ENCODE results near the gene BICDL2.

Gene BICDL2

GRCh38 chr16:3065742-3066439, 29.1 kb upstream of the BICDL2 start:
- Histone ChIP-seq H3K9me3 (ENCODE audit: control insufficient read depth, low read length) (no peaks in the 10 kb centered on the region), H3K4me3 (ENCODE audit: insufficient read depth, low read depth, low read length, poor library complexity, severe bottlenecking) (peak overlapping the region; percentile 87), H3K36me3 (ENCODE audit: control insufficient read depth, insufficient read depth, low read length) (peaks cover 18% of the 10 kb centered on the region), H3K27ac (ENCODE audit: insufficient read depth, low read length, poor library complexity, severe bottlenecking) (peak overlapping the region; percentile 97), H3K4me1 (ENCODE audit: control insufficient read depth, insufficient read depth, low read length, poor library complexity, severe bottlenecking) (peaks cover 38% of the 10 kb centered on the region), H3K27me3 (replicated peaks; ENCODE audit: control insufficient read depth, insufficient read depth, low read length, poor library complexity, severe bottlenecking) (no peaks in the 10 kb centered on the region)
- DNase-seq, result no peak

- H3K36me3 ChIP-seq (ENCODE audit: control insufficient read depth, insufficient read depth, low read length), result peaks cover 18% of the 10 kb centered on the region
- no peaks in the 10 kb centered on the region for H3K9me3 ChIP-seq (ENCODE audit: control insufficient read depth, low read length)
- H3K27me3 ChIP-seq (replicated peaks; ENCODE audit: control insufficient read depth, insufficient read depth, low read length, poor library complexity, severe bottlenecking), result no peaks in the 10 kb centered on the region
- peak; percentile 55 to 73 (median 56) for DNase-seq
- peaks cover 32% of the 10 kb centered on the region for H3K4me1 ChIP-seq (ENCODE audit: control insufficient read depth, insufficient read depth, low read length, poor library complexity, severe bottlenecking)
- peak within 1 kb of the TSS; percentile 87 for H3K4me3 ChIP-seq (ENCODE audit: insufficient read depth, low read depth, low read length, poor library complexity, severe bottlenecking)
- H3K27ac ChIP-seq (ENCODE audit: insufficient read depth, low read length, poor library complexity, severe bottlenecking), result peak within 1 kb of the TSS; percentile 97
Observed at GRCh38 chr16:3065069-3065741, 28.5 kb upstream of the BICDL2 start, which contains the start of gene IL32. Gene IL32, plus strand, starts transcription at chr16:3065640. Its CDS starts 172 bp downstream, at chr16:3065812.

DNA sequence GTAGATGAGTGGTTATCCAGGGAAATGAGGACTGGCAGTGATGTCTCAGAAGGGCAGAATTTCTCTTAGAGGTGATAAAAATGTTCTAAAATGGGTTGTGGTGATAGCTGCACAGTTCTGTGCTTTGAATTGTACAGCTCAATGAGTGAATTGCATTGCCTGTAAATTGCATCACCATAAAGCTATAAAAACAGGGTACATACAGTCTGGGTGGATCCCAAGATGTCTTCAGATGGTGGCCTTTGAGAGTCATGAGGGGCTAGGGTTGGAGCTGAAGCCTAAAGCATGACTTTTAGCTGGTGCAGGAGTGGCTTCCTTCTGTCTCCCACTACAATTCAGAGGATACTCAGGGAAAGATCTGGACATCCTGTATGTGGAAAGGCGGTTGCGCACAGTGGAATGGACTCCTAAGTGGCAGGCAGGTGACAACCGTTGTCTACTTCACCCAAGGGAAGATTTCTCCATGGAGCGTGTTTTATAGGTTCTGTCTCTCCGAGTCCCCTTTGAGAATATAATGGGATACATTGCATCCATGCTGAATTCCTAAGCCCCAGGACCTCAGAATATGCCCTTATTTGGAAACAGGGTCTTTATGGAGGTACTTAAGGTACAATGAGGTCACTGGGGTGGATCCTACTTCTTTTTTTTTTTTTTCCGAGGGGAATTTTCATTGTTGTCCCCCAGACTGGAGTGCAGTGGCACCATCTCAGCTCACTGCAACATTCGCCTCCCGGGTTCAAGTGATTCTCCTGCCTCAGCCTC, 27.1 kb upstream of the BICDL2 start:
- peaks cover 10% of the 10 kb centered on the region for H3K36me3 ChIP-seq (ENCODE audit: control insufficient read depth, insufficient read depth, low read length)
- H3K27me3 ChIP-seq (replicated peaks; ENCODE audit: control insufficient read depth, insufficient read depth, low read length, poor library complexity, severe bottlenecking), result no peaks in the 10 kb centered on the region
- H3K9me3 ChIP-seq (ENCODE audit: control insufficient read depth, low read length), result no peaks in the 10 kb centered on the region
- H3K27ac ChIP-seq (ENCODE audit: insufficient read depth, low read length, poor library complexity, severe bottlenecking), result peak overlapping the region; percentile 97
- no peak for DNase-seq
- H3K4me1 ChIP-seq (ENCODE audit: control insufficient read depth, insufficient read depth, low read length, poor library complexity, severe bottlenecking), result peaks cover 28% of the 10 kb centered on the region
- no peak overlapping the region for H3K4me3 ChIP-seq (ENCODE audit: insufficient read depth, low read depth, low read length, poor library complexity, severe bottlenecking)

DNA sequence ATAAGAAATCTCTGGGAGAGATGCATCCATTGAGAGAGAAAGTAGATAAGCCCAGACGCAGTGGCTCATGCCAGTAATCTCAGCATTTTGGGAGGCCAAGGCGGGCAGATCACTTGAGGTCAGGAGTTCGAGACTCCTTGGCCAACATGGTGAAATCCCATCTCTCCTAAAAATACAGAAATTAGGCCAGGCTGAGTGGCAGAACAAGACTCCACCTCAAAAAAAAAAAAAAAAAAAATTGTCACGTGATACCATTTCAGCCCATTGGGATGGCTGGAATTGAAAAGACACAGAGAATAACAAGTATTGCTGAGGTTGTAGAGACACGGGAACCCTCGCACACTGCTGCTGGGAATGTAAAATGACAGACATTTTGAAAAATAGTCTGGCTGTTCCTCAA, 25.8 kb upstream of the BICDL2 start:
- no peaks in the 10 kb centered on the region for H3K27me3 ChIP-seq (replicated peaks; ENCODE audit: control insufficient read depth, insufficient read depth, low read length, poor library complexity, severe bottlenecking)
- peaks cover 26% of the 10 kb centered on the region for H3K4me1 ChIP-seq (ENCODE audit: control insufficient read depth, insufficient read depth, low read length, poor library complexity, severe bottlenecking)
- no peaks in the 10 kb centered on the region for H3K36me3 ChIP-seq (ENCODE audit: control insufficient read depth, insufficient read depth, low read length)
- no peaks in the 10 kb centered on the region for H3K9me3 ChIP-seq (ENCODE audit: control insufficient read depth, low read length)
- no peak overlapping the region for H3K27ac ChIP-seq (ENCODE audit: insufficient read depth, low read length, poor library complexity, severe bottlenecking)
- H3K4me3 ChIP-seq (ENCODE audit: insufficient read depth, low read depth, low read length, poor library complexity, severe bottlenecking), result no peak overlapping the region
- no peak for DNase-seq

DNA sequence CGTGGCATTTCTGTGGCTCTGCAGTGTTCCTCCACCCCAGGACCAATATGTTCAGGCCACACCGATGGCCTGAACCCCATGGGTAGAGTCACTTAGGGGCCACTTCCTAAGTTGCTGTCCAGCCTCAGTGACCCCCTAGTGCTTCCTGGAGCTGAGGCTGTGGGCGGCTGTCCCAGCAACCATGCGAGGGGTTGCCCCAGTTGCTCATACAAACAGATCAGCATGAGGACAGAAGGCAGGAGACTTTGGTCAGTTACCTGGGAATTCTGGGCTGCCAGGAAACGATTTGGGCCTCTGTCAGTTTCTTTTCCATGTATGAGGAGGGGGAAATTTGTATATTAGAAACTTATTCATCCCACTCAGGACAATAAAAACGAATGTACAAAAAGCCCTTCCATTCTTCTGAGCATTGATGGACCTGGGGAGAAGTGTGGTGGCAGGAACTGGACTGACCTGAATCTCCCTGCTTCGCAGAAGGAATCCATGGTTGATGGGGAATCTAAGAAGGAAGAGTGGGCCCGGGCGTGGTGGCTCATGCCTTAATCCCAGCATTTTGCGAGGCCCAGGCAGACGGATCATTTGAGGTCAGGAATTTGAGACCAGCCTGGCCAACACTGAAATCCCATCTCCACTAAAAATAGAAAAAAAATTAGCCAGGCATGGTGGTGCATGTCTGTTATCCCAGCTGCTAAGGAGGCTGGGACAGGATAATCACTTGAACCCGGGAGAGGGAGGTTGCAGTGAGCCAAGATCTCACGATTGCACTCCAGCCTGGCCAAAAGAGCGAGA, 23.8 kb upstream of the BICDL2 start:
- Histone ChIP-seq H3K27me3 (replicated peaks; ENCODE audit: control insufficient read depth, insufficient read depth, low read length, poor library complexity, severe bottlenecking) (no peaks in the 10 kb centered on the region), H3K9me3 (ENCODE audit: control insufficient read depth, low read length) (no peaks in the 10 kb centered on the region), H3K4me3 (ENCODE audit: insufficient read depth, low read depth, low read length, poor library complexity, severe bottlenecking) (no peak overlapping the region), H3K4me1 (ENCODE audit: control insufficient read depth, insufficient read depth, low read length, poor library complexity, severe bottlenecking) (peaks cover 37% of the 10 kb centered on the region), H3K36me3 (ENCODE audit: control insufficient read depth, insufficient read depth, low read length) (no peaks in the 10 kb centered on the region), H3K27ac (ENCODE audit: insufficient read depth, low read length, poor library complexity, severe bottlenecking) (no peak overlapping the region)
- DNase-seq, result no peak

GRCh38 chr16:3059723-3060242, 23.0 kb upstream of the BICDL2 start:
- H3K9me3 ChIP-seq (ENCODE audit: control insufficient read depth, low read length), result no peaks in the 10 kb centered on the region
- H3K27ac ChIP-seq (ENCODE audit: insufficient read depth, low read length, poor library complexity, severe bottlenecking), result peak overlapping the region; percentile 88
- H3K4me3 ChIP-seq (ENCODE audit: insufficient read depth, low read depth, low read length, poor library complexity, severe bottlenecking), result peak overlapping the region; percentile 94
- DNase-seq, result no peak
- no peaks in the 10 kb centered on the region for H3K27me3 ChIP-seq (replicated peaks; ENCODE audit: control insufficient read depth, insufficient read depth, low read length, poor library complexity, severe bottlenecking)
- H3K36me3 ChIP-seq (ENCODE audit: control insufficient read depth, insufficient read depth, low read length), result no peaks in the 10 kb centered on the region
- H3K4me1 ChIP-seq (ENCODE audit: control insufficient read depth, insufficient read depth, low read length, poor library complexity, severe bottlenecking), result peaks cover 43% of the 10 kb centered on the region

DNA sequence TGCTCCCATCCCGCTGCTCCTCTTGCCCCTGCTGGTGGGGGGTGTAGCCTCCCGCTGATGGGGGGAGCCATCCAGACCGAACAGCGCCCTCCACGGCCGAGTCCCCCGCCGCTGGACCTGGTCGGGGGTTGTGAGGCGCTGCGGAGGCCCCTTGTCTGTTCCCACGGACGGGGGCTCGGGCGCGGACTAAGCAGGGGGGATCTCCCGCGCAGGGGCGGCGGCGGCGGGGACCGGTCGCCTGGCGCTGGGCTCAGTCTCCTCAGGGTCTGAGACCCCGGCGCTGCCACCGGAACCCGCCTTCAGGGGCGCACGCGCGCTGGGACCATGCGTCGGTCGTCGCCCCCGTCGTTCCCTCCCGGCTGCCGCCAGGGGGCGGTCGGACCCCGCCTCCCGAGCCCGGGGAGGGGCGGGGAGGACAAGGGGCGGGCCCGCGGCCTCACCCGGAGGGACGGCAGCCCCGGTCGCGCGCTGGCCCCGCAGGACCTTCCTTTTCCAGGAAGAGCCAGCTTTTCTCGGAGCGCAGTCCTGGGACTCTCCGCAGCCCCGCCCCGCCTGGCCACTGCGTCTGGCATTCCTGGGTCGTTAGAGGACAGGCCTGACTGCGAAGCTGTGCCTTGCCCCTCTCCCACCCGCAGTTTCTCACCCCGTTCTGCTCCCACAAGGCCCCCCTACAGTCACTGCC, 22.4 kb upstream of the BICDL2 start:
- Histone ChIP-seq H3K9me3 (ENCODE audit: control insufficient read depth, low read length) (no peaks in the 10 kb centered on the region), H3K4me3 (ENCODE audit: insufficient read depth, low read depth, low read length, poor library complexity, severe bottlenecking) (peak overlapping the region; percentile 94), H3K27me3 (replicated peaks; ENCODE audit: control insufficient read depth, insufficient read depth, low read length, poor library complexity, severe bottlenecking) (no peaks in the 10 kb centered on the region), H3K36me3 (ENCODE audit: control insufficient read depth, insufficient read depth, low read length) (no peaks in the 10 kb centered on the region), H3K4me1 (ENCODE audit: control insufficient read depth, insufficient read depth, low read length, poor library complexity, severe bottlenecking) (peaks cover 41% of the 10 kb centered on the region), H3K27ac (ENCODE audit: insufficient read depth, low read length, poor library complexity, severe bottlenecking) (peak overlapping the region; percentile 88)
- peak; percentile 75 to 82 (median 76) for DNase-seq

- Histone ChIP-seq H3K27ac (ENCODE audit: insufficient read depth, low read length, poor library complexity, severe bottlenecking) (peak overlapping the region; percentile 88), H3K9me3 (ENCODE audit: control insufficient read depth, low read length) (no peaks in the 10 kb centered on the region), H3K4me3 (ENCODE audit: insufficient read depth, low read depth, low read length, poor library complexity, severe bottlenecking) (peak overlapping the region; percentile 94), H3K36me3 (ENCODE audit: control insufficient read depth, insufficient read depth, low read length) (no peaks in the 10 kb centered on the region), H3K4me1 (ENCODE audit: control insufficient read depth, insufficient read depth, low read length, poor library complexity, severe bottlenecking) (peaks cover 41% of the 10 kb centered on the region), H3K27me3 (replicated peaks; ENCODE audit: control insufficient read depth, insufficient read depth, low read length, poor library complexity, severe bottlenecking) (no peaks in the 10 kb centered on the region)
- DNase-seq, result peak in 1 of 3 donors; percentile 32
Observed at GRCh38 chr16:3058139-3059030, 21.6 kb upstream of the BICDL2 start.

Measured in effector memory CD4-positive, alpha-beta T cell (primary cell).